Pulmonary artery endothelial cell (primary cell): Measurements from ENCODE around the gene IL17RA. TPM values are rescaled to one million over a fixed set of nuclear protein-coding genes. Genes with fewer than 3 reads are reported as not detected.

Source experiments
- DNase-seq: peaks from one replicate; pipeline ENCODE4 v3.0.0-alpha.2; 2011; ENCODE audit warnings: low read depth, low spot score
- total RNA-seq: library from RNA; depleted of rRNA; stranded (reverse); fragments of >200 nt; gene quantifications from 2 replicates; pipeline ENCODE4 v1.2.3, GENCODE V29; 2014

IL17RA gene
- total RNA-seq, 1 donor from 2014 or later: 5.5 TPM

DNA sequence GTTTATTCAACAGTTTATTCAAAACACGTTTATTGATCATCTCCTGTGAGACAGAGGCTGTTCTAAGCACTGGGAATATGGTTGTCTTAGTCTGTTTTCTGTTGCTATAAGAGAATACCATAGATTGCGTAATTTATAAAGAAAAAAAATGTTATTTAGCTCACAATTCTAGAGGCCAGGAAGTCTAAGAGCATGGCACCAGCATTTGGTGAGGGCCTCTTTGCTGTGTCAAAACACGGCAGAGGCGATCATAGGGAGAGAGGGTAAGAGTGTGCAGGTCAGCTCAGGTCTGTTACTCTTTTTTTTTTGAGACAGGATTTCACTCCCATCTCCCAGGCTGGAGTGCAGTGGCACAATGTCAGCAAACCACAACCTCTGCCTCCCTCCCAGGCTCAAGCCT, 5.2 kb upstream of the IL17RA start:
- no peak for DNase-seq

DNA sequence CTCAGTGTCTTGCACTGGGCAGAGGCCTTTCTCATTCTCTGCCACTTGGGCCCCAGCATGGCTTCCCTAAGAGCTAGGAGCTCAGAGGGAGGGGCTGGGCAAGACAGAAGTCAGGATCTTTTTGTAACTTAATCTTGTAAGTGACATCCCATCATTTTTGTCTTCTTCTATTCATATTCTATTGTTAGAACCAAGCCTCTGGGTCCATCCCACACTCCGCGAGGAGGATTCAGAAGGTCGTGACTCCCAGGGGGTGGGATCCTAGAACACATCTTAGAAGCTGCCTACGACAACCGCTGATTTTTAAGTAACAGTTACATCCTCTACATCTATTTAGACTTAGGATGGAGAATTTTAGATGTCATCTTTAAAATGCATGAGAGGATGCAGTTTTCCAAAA, 1.5 kb upstream of the IL17RA start:
- no peak for DNase-seq

DNA sequence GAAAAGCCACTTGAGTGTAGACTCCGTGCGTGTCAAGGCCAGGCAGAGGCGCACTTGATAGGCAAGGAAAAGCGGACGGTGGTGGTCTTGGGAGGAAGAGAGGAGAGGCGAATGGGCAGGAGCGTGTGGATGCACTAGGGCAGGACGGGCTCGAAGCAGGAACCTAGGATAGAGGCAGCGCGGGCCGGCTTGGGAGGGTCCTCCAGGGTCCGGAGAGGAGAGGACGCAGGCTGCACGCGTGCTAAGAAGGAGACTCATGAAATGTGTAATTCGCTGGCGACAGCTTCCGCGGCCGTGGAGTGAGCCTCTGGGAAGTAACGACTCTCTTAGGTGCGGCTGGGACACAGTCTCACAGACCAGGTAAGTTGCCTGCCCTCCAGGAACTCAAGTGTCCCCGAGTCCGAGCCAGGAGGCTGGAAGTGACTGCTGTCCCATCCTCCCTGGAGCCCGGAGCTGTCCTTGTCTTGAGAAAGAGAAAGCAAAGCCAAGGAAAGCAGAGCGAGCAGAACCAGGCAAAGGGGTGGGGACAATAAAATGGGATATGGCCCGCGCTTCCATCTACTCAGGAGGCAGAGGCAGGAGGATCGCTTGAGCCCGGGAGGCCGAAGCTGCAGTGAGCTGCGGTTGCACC, 874 bp upstream of the IL17RA start:
- no peak for DNase-seq

DNA sequence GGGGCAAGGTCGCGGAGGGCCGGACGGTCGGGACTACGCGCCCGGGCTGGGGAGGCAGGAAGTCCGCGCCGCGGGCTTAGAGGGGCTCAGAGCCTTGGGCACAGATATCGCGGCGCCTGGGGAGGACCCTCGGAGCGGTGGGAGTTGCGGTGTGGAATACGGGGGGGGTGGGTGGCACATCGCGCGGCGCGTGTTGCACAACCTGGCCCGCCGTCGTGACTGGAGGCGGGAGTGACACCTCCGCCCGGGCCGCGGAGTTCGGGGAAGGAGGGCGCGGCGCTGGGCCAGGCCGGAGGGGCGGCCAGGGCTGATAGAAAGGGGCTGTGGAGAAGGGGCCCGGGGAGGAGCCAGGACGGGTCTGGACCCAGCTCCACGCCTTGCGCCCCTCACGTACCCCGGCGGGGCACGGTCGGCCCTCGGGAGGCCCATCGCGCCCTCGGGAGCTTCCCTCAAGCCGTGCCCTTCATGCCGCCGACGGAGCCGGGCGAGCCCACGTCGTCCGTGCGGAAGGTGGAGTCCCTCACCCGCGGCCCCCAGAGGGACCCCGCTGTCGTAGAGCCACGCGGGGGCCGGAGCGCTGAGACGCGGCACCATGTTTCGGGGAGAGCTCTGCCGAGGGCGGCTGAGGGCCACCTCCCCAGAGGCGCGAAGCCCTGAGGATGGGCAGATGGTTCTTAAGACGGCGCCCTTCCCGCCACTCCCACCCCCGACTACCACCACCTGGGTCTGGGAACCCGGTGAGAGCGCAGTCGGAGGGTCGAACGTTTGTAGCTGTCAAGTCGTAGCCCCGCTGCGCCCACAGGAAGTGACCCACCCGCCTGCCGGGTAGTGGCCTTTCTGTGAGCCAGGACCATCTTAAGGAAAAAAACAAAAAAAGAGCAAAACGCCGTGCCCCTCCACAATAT, 729 bp downstream of the IL17RA start:
- no peak for DNase-seq

DNA sequence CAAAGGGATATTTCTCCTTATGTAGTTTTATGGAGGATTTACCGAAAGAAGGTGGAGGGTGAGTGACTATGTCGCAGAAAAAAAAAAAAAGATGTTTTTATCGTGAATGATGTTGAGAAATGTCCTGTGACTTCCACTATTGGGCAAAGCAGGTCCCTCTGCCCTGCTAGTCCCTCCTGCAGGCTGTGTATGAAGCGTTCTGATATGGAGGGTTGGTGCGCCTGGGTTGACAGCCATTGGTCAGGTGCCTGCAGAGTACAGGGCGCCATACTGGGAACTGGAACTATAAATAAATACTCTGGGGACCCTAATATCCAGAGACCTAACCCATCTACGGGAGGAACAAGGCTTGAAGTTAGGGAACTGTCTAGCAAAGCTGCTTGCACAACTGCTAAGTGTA, 1.5 kb downstream of the IL17RA start:
- DNase-seq: no peak

DNA sequence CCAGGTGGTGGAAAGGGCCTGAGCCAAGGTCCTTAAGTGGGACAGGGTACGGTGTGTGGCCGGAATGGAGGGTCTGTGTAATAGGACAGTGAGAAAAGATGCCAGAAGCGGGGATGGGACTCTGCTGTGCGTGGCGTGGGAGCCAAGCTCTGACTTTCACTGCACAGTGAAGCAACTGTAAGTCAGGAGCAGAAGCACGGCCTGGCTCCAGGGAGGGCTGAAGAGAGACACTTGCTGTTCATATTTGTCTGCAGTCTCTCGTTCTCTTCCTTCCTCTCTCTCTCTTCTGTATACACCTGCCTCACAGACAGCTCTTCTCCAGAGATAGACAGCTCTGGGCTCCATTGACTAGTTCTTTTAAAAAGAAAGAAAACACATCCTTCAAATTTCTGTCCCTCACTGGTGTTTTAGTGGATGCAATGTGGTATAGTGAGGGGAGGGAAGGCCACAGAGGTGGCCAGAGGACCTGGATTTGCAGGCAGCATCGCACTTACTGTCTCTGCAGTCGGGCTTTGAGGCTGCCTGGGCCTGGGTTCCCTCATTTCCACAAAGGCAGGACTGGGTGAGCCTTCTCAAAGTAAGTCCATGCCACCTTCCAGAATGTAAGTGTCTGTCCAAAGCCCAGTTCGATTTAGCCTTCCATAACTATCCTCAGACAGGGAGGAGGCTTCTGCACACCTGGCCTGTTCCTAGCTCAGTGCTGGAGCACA, 2.1 kb downstream of the IL17RA start:
- no peak for DNase-seq

DNA sequence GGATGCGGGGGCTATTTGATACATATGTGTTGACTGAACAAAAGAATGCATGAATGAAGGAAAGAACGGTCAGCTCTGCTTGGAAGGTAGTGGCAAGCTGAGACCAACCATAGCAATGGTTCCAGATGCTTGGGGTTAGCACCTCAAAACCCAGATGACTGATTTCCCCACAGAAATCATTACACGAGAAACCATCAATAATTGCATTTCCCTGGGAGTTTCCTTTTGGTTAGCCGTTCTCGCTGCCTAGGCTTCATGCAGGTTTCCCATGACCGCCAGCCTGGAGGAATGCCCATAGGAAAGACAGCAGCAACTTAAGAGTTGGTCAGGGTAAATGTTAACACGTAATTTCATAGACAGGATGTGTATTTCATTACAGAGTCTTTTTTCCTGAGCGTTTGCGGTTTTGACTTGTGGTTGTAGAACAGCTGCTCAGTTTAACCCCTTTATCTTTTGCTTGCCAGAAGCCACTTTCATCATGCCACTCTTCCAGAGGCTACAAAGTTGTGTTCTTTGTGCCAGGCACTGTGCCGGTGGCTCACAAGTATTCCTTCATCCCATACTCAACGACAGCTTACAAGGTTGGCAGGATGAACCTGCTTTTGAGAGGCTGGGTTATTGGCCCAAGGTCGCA, 2.8 kb downstream of the IL17RA start:
- DNase-seq: no peak

DNA sequence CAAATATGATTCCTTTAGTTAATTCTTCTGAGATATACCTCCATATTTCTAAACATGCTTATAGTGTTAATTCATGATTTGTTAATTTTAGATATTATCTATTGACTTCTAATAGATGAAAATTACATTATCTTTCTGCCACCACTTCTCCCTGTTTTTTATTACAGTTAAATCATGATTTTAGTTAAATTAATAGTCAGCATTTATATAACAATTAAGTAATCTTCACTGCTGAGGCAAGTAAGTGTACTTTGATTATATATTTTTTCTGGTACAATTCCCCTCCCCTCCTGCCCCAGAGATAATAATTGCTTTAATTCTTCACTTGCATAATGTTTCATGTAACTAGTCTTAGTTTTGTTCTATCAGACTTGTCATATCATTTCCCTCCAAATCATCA, 5.8 kb downstream of the IL17RA start:
- DNase-seq: no peak

DNA sequence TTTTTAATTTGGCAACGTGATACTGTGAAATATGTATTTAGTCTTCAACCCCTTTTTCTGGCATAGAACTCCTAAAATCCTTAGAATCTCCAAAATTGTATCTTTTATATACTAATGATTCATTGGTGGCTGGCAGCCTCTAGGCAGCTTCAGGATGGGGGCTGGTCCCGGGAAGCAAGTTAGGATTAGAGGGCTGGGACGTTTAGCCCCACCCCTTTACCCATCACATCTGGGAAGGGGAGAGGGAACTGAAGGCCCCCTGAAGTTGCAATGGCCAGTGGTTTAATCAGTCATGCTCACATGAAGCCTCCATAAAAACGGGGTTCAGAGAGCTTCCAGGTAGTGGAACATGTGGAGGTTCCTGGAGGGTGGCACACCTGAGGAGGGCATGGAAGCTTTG, 7.1 kb downstream of the IL17RA start:
- DNase-seq: no peak

DNA sequence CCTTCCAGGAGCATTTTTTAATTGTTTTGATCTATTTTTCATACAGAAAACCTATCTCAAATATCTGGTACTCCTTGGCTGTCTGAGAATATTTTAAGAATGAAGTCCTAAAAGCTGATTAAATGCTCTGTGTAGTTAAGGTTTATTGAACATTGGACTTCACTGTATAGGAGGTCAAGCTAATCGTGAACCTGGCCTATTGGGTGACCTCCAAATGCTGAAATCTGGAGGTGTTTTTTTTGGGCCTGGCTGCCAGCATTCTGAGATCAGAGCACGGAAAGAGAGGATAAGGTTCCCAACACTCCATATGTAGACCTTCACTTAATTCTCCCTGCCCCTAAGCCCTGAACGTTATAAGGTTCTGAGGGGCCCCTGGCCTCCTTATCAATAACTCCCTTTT, 8.3 kb downstream of the IL17RA start:
- DNase-seq: no peak

DNA sequence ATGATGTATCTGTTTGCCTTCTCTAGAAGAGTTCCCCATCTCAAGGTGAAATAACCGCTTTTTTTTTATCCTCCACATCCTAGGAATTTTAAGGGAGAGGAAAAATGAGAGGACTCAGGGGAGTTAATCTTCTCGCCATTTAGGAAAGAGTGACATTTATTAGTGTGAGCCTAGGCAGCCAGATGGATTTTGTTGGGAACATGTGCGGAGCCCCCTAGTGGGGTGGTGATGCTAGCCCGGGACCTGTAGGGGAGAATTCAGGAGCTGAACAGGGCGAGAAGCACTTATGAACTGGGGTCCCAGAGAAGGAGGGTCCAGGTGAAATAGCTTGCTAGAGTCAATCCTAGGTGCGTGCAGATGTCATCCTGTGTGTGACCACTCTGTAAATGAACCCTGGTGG, 10.7 kb downstream of the IL17RA start:
- DNase-seq: no peak

DNA sequence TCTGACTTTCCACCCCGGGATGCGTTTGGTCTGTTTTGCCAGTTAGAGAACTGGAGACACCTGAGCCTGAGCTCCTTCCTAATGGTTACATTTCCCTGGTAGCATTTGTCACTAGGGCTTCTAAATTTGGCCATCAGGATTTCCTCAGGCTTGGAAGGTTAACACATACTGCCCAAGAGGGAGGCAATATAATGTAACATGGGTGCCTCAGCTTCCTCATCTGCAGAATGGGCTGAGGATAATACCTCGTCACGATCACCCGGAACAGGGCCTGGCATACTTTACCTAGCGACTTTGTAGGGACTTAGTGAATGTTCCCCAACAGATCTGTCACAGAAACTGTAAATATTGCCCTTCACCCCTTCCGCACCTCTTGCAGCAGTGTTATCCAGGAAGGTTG, 11.3 kb downstream of the IL17RA start:
- no peak for DNase-seq

DNA sequence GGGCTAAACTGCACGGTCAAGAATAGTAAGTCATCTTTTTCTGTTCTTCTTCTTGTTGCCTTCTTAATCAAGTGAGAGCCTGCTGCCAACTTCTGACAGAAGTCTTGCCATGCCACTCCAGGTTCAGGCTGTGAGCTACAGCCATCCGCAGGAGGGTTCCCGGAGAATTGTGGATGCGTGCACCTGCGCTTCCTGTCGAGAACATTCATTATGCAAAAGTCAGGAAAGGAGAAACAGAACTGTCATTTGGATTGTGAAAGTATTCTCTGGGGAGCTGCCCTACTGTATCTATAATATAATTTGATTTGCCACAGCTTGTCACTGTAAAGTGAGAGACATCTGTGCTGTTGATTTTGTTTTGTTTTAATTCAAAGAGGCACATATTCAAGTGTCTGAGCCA, 12.3 kb downstream of the IL17RA start:
- no peak for DNase-seq

DNA sequence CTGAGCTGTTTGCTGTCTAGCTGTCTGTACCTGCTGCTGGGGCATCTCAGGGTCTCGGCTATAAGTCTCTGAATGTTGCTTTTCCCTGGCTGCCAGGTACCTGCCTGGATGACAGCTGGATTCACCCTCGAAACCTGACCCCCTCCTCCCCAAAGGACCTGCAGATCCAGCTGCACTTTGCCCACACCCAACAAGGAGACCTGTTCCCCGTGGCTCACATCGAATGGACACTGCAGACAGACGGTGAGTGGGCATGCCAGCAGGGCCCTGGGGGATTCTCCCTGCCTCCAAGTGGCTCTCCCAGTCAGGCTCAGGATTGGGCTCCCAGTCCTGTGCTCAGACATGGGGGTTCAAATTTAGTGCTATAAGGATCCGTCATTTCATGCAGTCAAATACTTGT, 12.9 kb downstream of the IL17RA start:
- DNase-seq: no peak

DNA sequence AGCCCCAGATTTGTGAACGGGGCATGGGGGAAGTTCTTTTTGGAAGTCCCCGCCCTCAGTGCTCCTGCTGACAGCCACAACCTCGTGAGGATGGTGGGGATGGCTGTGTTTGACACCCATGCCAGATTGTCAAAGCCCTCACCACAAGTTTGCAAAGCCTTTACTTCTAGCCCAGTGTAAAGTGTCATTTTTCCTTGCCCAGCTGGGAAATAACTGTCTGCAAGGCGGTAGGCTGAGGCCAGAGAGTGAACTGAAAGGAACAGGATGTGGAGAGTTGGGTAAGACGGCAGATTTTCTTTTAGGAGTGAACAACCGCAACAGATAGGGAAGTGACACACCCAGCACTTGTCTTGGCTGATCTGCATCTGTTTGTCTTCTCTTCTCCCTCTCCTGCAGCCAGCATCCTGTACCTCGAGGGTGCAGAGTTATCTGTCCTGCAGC, 13.6 kb downstream of the IL17RA start:
- no peak for DNase-seq

DNA sequence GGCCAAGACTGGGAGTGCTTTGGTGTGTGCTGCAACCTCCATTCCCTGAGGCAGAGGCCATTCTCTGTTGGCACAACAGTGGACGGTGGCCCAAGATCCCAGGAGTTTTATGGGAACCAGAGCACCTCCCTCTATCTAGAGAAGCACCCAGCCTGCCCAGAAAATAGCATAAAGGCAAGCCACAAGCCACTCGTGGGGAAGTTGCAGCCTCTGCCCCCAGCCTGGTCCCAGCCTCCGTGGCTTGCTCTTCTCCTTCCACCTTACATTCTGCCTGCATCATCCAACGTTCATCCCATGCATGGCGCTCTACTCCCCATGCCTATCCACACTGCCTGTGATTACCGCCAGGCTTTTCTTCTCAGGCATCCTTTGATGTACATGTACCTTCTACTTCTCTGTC, 15.8 kb downstream of the IL17RA start:
- DNase-seq: no peak

DNA sequence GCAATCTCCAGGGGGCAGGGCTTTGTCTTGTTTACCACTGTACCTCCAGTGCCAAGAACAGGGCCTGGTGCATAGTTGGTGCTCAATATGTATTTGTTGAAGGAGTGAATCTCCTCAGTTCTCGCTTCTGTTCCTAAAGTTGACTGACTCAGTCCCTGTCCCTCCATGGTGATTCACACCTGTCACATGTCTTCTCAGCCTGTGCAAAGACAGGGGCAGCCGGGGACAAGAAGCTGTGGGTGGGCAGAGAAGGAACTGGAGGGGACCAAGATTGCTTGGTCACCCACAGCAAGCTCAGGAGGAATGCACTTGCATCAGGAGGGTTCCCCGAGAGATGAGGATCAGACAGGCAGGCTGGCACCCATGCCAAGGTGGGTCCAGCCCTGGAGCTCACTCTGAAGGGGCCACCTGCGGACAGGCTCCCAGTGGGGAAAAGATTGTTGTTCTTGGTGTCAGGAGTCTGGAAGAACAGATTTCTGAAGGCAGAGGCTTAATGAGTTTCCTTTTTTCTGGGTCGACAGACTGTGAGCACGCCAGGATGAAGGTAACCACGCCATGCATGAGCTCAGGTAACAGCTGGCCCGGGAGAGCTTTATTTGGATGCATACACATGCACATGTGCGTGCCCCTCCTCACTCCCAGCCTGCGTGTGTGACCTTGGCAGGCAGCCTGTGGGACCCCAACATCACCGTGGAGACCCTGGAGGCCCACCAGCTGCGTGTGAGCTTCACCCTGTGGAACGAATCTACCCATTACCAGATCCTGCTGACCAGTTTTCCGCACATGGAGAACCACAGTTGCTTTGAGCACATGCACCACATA, 16.9 kb downstream of the IL17RA start:
- no peak for DNase-seq

DNA sequence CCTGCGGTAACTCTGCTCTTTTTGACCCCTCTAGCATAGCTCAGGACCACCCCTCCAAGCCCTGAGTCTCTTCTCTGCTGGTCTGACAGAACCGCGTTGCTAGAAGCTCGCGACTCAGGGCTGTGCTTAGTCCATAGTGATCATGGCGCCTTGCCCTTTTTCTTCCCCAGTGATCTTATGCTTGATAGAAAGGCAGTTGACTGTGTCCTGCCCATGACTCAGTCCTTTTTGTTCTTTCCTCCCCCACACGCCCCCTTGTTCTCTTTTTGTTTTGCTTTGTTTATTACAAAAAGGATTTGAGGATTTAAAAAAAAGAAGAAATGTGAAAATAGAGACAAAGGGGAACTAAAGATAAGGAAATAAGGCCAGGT, 17.5 kb downstream of the IL17RA start:
- DNase-seq: no peak

DNA sequence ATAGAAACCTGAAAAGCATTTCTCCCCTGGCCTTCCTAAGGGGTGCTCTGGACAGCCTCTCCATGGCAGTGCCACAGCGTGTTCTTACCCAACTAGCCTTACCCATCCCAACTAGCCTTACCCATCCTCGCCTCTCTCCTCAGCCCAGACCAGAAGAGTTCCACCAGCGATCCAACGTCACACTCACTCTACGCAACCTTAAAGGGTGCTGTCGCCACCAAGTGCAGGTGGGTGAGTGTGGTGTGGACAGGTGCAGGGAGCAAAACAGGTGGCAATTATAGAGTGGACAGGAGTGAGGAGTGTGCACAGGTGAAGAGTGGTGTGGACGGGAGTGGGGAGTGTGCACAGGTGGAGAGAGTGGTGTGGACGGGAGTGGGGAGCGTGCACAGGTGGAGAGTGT, 18.6 kb downstream of the IL17RA start:
- no peak for DNase-seq

DNA sequence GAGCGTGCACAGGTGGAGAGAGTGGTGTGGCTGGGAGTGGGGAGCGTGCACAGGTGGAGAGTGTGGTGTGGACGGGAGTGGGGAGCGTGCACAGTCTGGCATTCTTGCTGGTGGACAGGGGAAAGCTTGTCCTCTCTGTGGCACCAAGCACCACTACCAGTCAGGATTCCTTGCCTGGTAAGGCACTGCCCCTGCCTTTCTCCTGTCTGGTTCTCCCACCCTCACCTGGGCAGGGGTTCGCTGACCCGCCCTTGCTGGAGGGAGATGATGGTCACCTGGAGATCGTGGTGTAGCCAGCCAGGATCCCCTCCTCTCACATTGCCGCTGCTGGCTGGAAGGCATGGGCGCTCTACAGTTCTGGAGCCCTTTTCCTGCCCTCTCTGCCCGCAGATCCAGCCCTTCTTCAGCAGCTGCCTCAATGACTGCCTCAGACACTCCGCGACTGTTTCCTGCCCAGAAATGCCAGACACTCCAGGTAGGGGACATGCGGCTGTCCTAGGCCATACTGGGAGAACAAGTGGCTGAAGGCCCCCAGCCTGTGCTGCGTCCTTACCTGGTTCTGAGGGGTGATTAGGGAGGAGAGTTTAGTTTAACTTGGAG, 19.6 kb downstream of the IL17RA start:
- DNase-seq: no peak
